PFSK-1 (cell line): ENCODE results near the gene RBFOX1. TPM values are rescaled to one million over a fixed set of nuclear protein-coding genes. Genes with fewer than 3 reads are reported as not detected.

Experiments used
- FOXP2 ChIP-seq: optimal IDR thresholded peaks from 2 replicates; pipeline ENCODE3; 2011; ENCODE audit warnings: borderline replicate concordance, control low read depth, inconsistent platforms; ENCODE audit not compliant: insufficient read depth; ENCODE audit errors: extremely low read length, extremely low read depth
- POLR2AphosphoS5 ChIP-seq: IDR thresholded peaks from 2 replicates; pipeline ENCODE4 v1.6.1; 2012; ENCODE audit warnings: low read depth, mild to moderate bottlenecking, control low read depth, low read length, moderate library complexity
- REST ChIP-seq, 2 experiments: IDR thresholded peaks; 2 replicates each; pipeline versions ENCODE4 v1.6.1 to v1.8.0; 2011 to 2012; ENCODE audit warnings: low read depth in 2 of 2, low read length in 2 of 2, control low read depth in 1 of 2, inconsistent platforms in 1 of 2, mild to moderate bottlenecking in 1 of 2, moderate library complexity in 1 of 2; ENCODE audit not compliant: insufficient read depth in 1 of 2
- SIN3A ChIP-seq: IDR thresholded peaks from 2 replicates; pipeline ENCODE4 v1.6.1; 2012; ENCODE audit warnings: mild to moderate bottlenecking, low read length, moderate library complexity, borderline replicate concordance; ENCODE audit not compliant: insufficient read depth
- TAF1 ChIP-seq: IDR thresholded peaks from 2 replicates; pipeline ENCODE4 v1.6.1; 2012; ENCODE audit warnings: low read length, control low read depth, borderline replicate concordance; ENCODE audit not compliant: insufficient read depth
- polyA plus RNA-seq: library from polyadenylated mRNA; unstranded; fragments of >200 nt; gene quantifications from one replicate; pipeline ENCODE4 v1.2.1, GENCODE V29; 2012; ENCODE audit warnings: low read depth, missing spikeins; ENCODE audit not compliant: insufficient read length

Gene RBFOX1
- polyA plus RNA-seq, result not detected

GRCh38 chr16:7332611-7333010 is at the start of gene RBFOX1:
Gene RBFOX1 (plus strand): TSS chr16:7332845.
- TF ChIP-seq SIN3A, result no peak
- no peak for TF ChIP-seq POLR2AphosphoS5
- TF ChIP-seq TAF1, result no peak
- no peak for TF ChIP-seq FOXP2
- TF ChIP-seq REST (IDR thresholded peaks at IDR 0.05; ENCODE audit: insufficient read depth in 1 of 2, low read depth in 2 of 2, low read length in 2 of 2), result no peak

GRCh38 chr16:7284780-7285179 is 47.9 kb upstream of the RBFOX1 start:
- TF ChIP-seq TAF1 (no peak), FOXP2 (no peak), REST (IDR thresholded peaks at IDR 0.05; ENCODE audit: insufficient read depth in 1 of 2, low read depth in 2 of 2, low read length in 2 of 2) (no peak), POLR2AphosphoS5 (no peak), SIN3A (no peak)

- TF ChIP-seq TAF1 (no peak), SIN3A (no peak), POLR2AphosphoS5 (no peak)
Observed at GRCh38 chr16:7285520-7285919, 47.1 kb upstream of the RBFOX1 start.

- TF ChIP-seq POLR2AphosphoS5 (no peak), FOXP2 (no peak), SIN3A (no peak), TAF1 (no peak), REST (IDR thresholded peaks at IDR 0.05; ENCODE audit: insufficient read depth in 1 of 2, low read depth in 2 of 2, low read length in 2 of 2) (no peak)
Observed at GRCh38 chr16:7289299-7289698, 43.3 kb upstream of the RBFOX1 start.

GRCh38 chr16:7290682-7291081 is 42.0 kb upstream of the RBFOX1 start:
- TF ChIP-seq FOXP2 (no peak), SIN3A (no peak), TAF1 (no peak), REST (IDR thresholded peaks at IDR 0.05; ENCODE audit: insufficient read depth in 1 of 2, low read depth in 2 of 2, low read length in 2 of 2) (no peak), POLR2AphosphoS5 (no peak)
